Measurements from ENCODE around the gene FRS2.

GRCh38 chr12:69546693-69547438, 76.7 kb downstream of the FRS2 start:
- TF ChIP-seq, protein P1, sequence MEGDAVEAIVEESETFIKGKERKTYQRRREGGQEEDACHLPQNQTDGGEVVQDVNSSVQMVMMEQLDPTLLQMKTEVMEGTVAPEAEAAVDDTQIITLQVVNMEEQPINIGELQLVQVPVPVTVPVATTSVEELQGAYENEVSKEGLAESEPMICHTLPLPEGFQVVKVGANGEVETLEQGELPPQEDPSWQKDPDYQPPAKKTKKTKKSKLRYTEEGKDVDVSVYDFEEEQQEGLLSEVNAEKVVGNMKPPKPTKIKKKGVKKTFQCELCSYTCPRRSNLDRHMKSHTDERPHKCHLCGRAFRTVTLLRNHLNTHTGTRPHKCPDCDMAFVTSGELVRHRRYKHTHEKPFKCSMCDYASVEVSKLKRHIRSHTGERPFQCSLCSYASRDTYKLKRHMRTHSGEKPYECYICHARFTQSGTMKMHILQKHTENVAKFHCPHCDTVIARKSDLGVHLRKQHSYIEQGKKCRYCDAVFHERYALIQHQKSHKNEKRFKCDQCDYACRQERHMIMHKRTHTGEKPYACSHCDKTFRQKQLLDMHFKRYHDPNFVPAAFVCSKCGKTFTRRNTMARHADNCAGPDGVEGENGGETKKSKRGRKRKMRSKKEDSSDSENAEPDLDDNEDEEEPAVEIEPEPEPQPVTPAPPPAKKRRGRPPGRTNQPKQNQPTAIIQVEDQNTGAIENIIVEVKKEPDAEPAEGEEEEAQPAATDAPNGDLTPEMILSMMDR (IDR thresholded peaks at IDR 0.05; ENCODE audit: low read depth, low read length): no peak
- no peak for TF ChIP-seq EZH2phosphoT487 (IDR thresholded peaks at IDR 0.05; ENCODE audit: low read depth)
